Glomerular endothelial cell (primary cell): ENCODE measurements around the gene KAZN. TPM values are rescaled to one million over a fixed set of nuclear protein-coding genes. Genes with fewer than 3 reads are reported as not detected.

Source experiments
- DNase-seq: peaks from one replicate; pipeline ENCODE4 v3.0.0-alpha.2; 2011; ENCODE audit warnings: low read depth, low spot score; ENCODE audit errors: extremely low read depth
- total RNA-seq: library from RNA; depleted of rRNA; stranded (reverse); fragments of >200 nt; gene quantifications from 2 replicates; pipeline ENCODE4 v1.2.3, GENCODE V29; 2015

The KAZN gene
- total RNA-seq, 1 donor from 2014 or later = 6.9 TPM

GRCh38 chr1:15090373-15090772 lies 491.9 kb downstream of the KAZN start:
- DNase-seq = no peak

DNA sequence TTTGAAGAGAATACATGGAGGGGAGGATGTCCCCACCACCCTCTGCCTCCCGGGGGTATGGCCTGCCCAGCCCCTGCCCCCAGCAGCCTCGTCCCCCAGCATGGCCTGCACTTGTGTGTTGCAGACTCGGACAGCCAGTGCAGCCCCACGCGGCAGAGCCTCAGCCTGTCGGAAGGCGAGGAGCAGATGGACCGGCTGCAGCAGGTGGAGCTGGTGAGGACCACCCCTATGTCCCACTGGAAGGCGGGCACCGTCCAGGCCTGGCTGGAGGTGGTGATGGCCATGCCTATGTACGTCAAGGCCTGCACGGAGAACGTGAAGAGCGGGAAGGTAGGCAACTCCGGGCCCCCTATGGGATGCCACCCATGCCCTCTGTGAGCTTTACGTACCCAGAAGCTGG lies 495.6 kb downstream of the KAZN start:
- no peak for DNase-seq

DNA sequence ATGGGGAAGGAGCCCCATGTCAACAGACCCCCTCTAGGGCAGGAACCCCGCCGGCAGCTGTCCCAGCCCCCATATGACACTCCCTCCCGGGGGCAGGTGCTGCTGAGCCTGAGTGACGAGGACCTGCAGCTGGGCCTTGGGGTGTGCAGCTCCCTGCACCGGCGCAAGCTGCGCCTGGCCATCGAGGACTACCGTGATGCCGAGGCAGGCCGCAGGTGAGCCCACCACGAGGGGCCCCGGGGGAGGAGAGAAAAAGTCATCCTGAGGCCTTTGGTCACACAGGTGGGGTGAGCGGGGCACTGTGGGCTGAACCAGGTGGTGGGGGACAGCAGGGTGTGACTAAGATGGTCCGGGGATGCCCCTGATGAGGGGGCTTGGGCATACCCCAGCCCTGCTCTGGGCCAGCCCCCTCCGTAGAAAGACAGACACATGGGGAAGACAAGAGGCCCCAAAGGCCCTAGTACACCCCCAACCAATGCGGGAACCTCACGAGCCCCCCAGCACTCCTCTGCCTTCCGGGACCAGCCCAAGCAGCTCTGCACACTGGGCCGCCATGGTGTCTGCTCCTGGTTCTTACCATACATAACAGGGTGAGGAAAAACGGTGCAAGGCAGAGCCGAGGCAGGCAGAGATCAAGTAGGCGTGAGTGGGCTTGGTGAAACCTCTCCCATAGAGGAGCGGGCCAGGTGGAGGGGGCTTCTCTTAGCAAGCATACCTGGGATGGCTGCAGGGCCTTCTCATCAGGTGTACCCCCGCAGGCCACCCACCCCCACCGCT lies 496.4 kb downstream of the KAZN start:
- DNase-seq = no peak

DNA sequence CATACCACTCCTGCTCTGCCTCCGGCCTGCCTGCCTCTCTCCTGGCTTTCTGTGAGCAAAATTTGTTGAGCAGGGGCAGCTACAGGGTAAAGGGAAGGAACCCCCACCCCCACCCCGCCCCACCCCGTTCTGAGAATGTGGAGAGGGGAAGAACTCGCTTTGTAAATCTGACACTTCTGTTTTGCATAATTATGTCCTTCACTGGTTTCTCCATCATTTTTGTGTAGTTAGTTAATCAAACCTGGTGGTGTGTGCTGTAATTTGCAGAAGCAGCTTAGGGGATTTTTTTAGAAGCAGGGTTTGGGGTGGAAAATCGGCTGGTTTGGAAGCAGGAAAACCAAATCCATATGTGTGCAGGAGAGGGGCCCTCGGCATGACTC lies 497.0 kb downstream of the KAZN start:
- no peak for DNase-seq

- DNase-seq = no peak
These were observed 497.8 kb downstream of the KAZN start for GRCh38 chr1:15096293-15096692.

GRCh38 chr1:15098176-15099125 lies 500.0 kb downstream of the KAZN start:
- no peak for DNase-seq

- DNase-seq = no peak
These were observed 501.1 kb downstream of the KAZN start for GRCh38 chr1:15099441-15100120.

- no peak for DNase-seq
These were observed 501.8 kb downstream of the KAZN start for GRCh38 chr1:15100121-15100879.

- no peak for DNase-seq
These were observed 502.6 kb downstream of the KAZN start for GRCh38 chr1:15100880-15101760.

DNA sequence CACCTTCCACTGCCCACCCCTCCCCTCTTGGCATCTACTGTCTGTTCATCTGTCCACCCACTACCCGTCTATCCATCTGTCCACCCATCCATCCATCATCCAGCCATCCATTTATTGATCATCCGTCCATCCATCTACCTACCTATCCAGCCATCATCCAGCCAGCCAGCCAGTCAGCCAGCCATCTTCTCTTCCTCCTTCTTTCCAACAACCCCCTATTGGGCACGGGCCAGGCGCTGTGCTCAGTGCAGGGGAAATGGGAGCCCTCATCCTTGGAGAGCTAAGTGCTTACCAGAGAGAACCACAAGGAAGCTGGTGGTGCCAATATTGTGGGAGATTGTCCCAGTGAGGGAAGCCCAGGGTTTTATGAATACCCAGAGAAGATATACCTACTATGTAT lies 503.3 kb downstream of the KAZN start:
- no peak for DNase-seq

DNA sequence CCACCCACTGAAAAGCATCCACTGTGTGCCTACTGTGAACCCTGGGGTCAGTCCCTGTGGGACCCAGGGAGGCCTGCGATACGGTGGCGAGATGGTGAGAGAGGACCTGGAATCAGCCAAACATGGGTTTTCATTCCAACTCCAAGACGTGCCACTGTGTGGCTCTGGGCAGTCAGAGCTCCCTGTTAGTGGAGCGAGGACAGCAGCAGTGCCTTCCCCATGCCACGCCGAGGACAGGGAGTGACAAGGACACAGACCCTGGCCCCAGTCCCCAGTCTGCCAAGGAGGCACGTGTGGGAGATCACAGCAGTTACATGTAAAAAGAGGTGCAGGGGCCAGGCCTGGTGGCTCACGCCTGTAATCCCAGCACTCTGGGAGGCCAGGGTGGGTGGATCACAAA lies 504.2 kb downstream of the KAZN start:
- DNase-seq = no peak

DNA sequence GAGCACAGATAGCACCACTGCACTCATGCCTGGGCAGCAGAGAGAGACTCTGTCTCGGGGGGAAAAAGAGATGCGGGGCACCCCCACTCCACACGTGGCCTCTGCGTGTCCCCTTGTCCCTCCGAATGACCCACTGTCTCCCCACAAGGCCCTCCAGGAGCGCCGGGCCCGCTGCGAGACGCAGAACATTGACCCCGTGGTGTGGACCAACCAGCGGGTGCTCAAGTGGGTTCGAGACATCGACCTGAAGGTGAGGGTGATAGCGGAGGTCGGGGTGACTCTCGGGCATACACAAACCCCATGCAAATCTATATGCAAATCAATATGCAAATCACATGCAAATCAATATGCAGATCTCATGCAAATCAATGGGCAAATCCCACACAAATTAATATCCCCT lies 504.7 kb downstream of the KAZN start:
- no peak for DNase-seq

DNA sequence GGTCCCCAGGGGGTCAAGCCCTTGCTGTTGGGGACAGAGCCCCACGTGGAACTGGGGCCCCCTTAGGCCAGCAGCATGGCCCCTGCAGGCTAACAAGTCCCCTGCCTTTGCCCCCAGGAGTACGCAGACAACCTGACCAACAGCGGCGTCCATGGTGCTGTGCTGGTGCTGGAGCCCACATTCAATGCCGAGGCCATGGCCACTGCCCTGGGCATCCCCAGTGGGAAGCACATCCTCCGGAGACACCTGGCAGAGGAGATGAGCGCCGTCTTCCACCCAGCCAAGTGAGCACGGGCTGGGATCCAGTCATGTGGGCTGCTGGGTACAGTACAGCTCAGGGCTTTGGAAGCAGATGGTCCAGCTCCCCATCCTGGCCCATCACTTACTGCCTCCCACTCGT lies 505.4 kb downstream of the KAZN start:
- no peak for DNase-seq

DNA sequence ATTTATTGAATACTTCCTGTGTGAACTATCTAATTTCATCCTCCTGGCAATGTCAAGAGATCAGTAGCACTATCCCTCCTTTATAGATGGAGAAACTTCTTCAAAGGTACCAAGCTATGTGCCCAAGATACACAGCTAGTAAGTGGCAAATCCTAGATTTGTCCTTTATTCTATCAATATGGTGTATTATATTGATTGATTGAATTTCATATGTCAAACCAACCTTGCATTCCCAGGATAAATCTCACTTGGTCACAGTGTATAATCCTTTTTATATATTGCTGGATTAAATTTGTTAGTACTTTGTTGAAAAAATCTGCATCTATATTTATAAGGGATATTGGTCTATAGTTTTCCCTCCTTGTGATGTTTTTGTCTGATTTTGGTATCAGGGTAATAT lies 506.3 kb downstream of the KAZN start:
- DNase-seq = no peak

GRCh38 chr1:15106608-15107007 lies 508.1 kb downstream of the KAZN start:
- no peak for DNase-seq

DNA sequence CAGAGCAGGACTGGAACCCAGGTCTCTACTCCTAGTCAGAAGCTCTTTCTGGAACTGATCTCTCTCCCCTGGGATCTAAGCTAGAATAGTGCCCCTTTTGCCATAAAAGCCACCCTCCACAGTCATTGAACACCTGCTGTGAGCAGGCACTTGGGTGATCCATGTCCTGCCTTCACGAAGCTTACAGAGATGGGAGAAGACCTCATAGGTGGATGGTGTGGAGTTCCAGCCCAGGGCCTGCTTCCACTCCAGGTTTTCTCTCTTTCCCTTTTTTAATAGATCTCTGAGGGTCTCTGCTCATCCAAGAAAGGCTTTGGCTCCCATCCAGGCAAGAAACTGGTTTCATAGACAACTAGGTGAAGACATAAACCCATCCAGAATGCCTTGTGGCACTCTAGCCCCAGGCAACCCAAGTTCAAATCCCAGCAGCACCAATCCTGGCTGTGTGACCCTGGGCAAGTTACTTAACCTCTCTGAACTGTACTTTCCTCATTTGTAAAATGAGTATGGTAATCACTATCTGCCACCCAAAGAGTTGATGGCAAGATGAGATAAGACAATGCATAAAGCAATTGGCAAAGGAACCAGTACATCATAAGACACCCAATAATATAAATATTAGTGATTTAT lies 508.7 kb downstream of the KAZN start:
- DNase-seq = no peak

DNA sequence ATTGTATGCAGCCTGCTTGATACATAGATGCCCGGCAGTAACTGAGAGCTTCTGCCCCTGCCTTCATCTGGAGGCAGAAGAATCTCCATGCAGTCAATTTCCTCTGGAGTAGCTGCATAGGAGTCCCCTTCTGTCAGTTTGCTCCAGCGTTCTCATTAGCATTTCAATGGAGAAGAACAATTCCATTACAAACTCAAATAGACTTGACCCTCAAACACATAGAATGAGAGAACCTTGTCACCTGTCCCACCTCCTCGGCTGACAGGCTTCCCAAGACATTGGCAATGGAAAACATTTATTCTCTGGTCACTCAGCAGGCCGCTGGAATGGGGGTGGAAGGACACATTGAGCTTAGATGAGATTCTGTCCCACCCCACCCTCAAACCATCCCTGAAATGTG lies 509.4 kb downstream of the KAZN start:
- DNase-seq = no peak

DNA sequence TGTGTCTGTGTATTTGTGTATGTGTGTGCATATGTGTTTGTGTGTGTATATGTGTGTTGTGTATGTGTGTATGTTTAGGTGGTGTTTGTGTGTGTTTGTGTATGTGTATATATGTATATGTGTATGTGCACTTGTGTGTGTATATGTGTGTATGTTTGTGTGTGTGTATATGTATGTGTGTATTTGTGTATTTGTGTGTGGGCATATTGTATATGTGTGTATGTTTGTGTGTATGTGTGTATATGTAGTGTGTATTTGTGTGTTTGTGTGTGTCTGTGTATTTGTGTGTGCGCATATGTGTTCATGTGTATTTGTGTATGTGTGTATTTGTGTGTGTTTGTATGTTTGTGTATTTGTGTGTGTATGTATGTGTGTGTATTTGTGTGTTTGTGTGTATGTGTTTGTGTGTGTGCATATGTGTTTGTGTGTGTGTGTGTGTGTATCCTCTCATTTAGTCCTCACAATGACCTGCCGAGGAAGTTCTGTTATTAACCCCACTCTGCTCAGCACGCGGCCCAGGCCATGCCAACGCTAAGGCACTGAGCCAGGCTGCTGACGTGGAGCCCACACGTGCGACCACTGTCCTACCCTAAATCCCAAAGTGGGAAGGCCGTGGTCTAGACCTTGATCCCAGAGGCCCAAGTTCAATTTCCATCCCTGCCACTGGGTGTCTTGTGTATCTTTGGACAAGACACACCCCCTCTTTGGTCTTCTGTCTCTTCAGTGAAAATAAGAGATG lies 511.8 kb downstream of the KAZN start:
- DNase-seq = no peak

GRCh38 chr1:15110867-15111230 lies 512.4 kb downstream of the KAZN start:
- DNase-seq = no peak
